ELR (cell line): Measurements from ENCODE around the gene MIER2.

Experiments
- DNase-seq: peaks from one replicate; pipeline ENCODE4 v3.0.0-alpha.2; 2015; ENCODE audit warnings: low read depth

The MIER2 gene

DNA sequence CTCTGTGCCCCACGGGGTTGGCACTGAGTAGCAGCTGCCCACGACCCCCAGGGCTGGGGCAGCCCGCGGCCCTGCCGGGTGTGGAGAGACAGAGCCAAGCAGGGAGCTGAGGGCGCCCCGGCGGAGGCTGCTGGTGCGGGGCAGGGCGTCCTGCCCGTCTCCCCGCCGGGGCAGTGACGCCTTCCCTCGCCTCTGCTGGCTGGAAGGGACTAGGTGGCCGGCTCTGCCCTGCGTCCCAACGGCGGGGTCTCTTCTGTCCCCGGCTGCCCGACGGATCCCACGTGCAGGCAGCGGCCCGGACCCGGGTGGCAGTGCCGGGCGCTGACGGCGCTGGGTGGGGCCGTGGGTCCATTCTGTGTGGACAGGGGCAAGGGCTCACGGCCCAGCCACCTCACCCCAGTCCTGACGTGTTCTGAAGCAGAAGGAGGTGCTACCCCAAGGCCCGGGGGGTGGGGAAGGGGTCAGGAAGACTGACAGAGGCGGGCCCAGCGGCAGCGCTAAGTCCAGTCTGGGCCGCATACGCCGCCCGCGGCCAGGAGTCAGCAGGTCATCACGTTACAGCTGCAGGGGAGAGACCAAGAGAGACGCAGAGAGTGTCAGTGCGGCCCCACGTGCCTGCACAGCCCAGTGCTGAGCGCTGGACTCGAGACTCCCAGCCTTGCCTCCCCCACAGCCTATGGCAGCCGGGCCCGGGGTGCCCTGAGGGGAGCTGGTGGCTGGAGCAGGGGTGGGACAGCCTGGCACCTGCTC, 38.3 kb downstream of the MIER2 start:
- DNase-seq = no peak

DNA sequence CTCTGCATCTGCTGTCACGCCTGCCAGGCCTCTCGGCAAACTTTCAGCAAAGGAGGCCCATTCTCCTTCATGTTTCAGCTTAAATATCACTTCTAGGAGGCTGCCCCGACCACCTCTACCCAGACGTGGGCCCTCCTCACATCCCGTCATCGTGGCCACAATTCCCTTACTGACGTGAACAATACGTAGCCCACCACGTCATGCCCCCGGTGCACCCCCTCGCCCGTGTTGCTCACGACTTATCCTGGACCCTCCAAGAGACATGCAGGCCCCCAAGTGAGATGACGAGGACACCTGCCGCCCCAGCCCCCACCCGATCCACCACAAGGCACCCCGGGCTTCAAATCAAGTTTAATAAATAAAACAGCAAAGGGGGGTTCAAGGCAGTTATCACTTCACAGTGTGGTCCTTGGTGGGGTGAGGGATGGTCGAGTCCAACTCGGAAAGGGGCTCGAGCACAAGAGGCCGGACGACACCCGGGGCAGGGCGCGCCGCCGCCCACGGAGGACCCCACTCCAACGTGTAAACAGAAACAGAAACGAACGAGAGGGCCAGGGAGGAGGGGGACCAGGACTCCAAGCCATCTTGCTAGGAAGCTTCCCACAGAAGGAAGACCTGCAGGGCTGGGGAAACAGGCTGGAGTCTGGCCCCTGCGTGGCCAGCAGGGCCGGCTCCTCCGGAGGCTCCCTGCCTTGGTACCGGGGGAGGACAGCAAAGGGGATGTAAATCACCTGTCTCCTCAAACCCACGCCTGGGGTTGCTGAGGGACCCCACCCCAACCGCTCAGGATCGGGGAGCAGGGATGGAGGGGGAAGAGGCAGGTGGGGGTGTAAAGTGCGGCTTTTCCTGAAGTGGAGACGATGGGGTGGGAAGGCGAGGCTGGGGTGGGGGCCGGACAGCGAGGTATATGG, 39.1 kb downstream of the MIER2 start:
- DNase-seq = no peak

DNA sequence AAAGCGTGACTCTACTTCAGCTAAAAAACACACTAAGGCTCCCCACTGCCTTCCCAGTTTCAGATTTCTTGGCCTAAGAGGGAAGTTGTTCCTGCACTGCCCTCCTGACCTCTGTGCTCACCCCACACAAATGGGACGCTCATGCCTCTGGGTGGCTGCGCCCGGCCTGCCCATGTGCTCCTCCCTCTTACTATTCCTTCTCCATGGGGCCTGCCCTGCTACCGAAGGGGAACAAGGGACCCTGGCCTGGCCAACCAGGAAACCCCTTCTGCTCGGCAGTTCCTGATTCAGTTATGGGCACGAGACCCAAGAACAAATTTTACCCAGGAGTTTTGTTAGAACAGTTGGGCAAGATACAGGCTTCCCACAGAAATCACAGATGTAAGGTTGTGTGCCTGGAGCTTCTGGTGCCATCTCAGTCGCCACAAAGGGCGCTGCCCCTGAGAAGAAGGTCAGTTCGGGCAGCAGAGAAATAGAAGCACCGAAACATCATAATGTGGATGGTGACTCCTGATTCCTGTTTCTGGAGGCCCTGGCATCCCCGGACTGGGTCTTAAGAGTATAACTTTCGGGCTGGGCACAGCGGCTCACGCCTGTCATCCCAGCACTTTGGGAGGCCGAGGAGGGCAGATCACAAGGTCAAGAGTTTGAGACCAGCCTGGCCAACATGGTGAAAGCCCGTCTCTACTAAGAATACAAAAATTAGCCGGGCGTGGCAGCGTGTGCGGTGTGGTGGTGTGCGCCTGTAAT, 47.9 kb downstream of the MIER2 start:
- DNase-seq = no peak

- DNase-seq = no peak
Measured at GRCh38 chr19:295687-296370, 48.8 kb downstream of the MIER2 start.

DNA sequence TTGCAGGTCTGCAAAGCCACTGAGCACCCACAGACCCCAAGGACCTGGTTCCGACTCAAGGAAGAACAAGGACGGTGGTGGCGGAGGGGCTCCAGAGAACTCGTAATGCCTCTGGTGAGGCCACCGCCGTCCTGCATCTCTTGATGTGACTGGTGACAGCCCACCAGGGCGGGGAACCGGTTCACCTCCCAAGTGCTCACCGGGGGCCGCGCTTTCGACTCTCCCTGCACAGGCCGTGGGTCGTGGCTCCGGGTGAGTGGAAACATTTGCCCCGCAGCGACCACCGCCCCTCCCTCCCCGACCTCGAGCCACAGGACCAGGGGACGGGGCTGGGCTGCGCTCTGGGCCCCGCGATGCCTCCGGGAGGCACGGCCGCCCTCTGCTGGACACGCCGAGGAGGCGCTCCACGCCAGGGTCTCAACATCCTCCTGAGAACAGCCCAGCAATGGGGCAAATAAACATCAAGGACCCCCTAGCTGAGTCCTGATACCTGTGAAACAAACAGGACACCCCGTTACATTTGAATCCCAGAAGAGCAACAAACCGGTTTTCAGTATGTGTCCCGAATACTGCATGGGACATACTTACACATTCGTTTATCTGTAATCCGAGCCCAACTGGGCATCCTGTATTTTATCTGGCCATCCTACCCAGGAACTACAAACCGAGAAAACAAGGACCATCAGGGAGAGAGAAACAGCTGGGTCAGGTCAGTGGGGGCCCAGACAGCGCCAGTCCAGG, 49.5 kb downstream of the MIER2 start:
- DNase-seq = peak; percentile 45

- DNase-seq = peak; percentile 24
Measured at GRCh38 chr19:294341-294945, 50.2 kb downstream of the MIER2 start.

DNA sequence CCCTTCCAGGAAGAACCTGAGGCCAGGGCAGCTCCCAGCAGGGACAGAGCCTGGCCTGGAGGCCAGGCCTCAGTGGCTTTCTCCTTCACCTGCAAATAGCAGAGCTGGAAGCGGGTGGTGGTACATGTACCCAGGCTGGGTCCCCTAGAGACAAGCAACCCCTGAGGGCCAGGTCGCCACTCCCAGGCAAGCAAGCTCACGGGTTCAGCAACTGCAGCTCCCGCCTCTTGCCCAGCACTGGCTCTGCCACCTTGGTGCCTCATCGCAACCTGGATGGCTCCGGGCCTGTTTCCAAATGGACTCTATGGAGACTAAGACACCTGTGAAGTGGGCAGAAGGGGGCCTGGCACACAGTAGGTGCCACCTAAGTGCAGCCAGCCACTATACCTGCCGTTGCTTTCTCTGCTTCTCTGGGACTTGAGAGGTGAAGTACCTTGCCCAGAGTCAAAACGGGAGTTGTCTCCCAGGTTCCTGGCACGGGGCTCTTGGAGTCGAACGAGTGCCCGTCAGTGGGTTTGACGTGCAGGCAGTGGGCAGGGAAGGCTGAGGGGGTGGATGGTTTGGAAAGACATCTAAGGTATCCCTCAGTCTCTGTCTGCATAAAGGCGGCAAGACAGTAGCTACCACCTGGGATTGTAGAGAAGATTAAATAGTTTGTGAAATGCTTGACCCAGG, 51.0 kb downstream of the MIER2 start:
- DNase-seq = no peak

GRCh38 chr19:292951-293350, 51.6 kb downstream of the MIER2 start:
- no peak for DNase-seq

GRCh38 chr19:292281-292884, 52.2 kb downstream of the MIER2 start:
- DNase-seq = no peak

- DNase-seq = no peak
Measured at GRCh38 chr19:291561-292280, 52.9 kb downstream of the MIER2 start.

GRCh38 chr19:291006-291521, 53.5 kb downstream of the MIER2 start, which contains the start of gene PLPP2:
TSS of gene PLPP2 (minus strand) at chr19:291403. CDS start at chr19:291336, 67 bp downstream.
- DNase-seq = peak; percentile 37

DNA sequence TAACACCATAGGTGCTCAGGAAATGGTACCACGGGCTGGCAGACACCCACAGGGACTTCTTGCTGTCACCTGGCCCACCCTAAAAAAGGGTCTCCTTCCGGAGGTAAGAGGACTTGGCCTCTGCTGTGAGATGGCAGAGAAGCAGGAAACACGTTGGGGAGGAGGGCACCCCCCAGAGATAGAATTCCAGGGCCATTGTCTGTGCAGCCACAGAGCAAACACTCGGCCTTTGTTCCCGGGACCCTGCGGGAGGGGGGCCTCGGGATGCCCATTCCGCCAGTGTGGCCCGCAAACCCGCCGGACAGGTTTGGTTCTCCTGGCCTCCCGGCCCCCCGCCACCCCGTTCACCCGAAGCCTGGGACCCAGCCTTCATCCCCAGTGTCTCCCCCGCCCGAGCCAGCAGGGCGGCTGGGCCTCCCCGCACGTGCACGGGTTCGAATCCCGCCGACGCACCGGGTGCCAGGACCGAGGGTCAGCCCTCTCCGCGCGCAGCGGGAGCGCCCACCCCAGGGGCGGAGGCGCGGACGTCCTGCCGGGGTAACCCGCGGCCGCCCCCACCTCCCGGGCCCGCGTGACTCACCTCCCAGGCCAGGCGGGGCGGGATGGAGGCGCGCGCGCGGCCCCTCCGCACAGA, 54.1 kb downstream of the MIER2 start:
- DNase-seq = peak; percentile 66

GRCh38 chr19:289651-290371, 54.8 kb downstream of the MIER2 start:
- DNase-seq = peak; percentile 83

DNA sequence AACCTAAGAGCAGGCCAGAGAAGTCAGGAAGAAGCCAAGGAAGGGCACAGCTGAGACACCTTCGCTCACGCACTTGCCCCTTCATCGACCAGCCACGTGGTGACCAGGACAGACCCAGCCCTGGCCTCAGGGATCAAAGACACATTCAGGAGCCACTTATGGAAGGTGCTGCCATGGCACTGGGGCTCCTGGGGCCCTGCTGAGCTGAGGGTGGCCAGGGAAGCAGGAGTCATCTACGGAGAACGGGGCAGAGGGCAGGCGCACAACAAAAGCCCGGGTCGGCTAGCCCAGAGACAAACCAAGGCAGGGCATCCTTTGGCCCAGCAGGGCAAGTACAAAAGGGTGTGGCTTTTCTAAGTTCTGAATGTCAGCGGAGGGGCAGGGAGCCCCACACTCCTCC, 55.7 kb downstream of the MIER2 start:
- DNase-seq = no peak

GRCh38 chr19:287381-287871, 57.2 kb downstream of the MIER2 start:
- DNase-seq = no peak

- DNase-seq = no peak
Measured at GRCh38 chr19:283395-283794, 61.2 kb downstream of the MIER2 start.

DNA sequence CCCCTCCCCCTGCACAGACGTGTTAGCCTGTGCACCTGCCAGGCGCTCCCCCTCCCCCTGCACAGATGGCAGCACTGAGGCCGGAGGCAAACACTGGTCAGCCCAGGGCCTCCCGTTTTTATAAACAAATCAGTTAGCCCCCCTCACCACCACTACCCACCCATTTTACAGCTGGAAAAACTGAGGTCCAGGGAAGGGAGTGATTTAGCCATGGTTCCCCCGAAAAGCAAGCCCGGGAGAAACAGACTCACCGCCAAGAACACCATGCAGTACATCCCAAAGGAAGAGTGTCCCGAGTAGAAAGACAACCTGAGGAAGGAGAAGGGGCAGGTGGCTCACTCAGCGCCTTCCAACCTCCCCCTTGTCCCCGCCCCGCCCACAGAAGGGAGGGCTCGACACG, 62.1 kb downstream of the MIER2 start:
- no peak for DNase-seq
